Fibroblast of mammary gland (primary cell): ENCODE data around the gene SMYD3.

Experiments
- DNase-seq: peaks from one replicate; pipeline ENCODE4 v3.0.0-alpha.2; 2010; ENCODE audit warnings: low read depth
- H3K4me3 ChIP-seq: 2 replicates; pipeline ENCODE4 v1.5.1; 2011; ENCODE audit warnings: low read depth, mild to moderate bottlenecking, low read length, moderate library complexity; ENCODE audit not compliant: control insufficient read depth
- CTCF ChIP-seq: conservative IDR thresholded peaks from 2 replicates; pipeline ENCODE4 v1.5.1; 2011; ENCODE audit warnings: low read depth, low read length, inconsistent platforms; ENCODE audit not compliant: control insufficient read depth, insufficient read depth

The SMYD3 gene

GRCh38 chr1:246093230-246093629, 413.8 kb downstream of the SMYD3 start:
- TF ChIP-seq CTCF = no peak
- no peak for DNase-seq
- H3K4me3 ChIP-seq = no peak overlapping the region

- TF ChIP-seq CTCF = no peak
- DNase-seq = no peak
- H3K4me3 ChIP-seq = no peak overlapping the region
These were observed 414.9 kb downstream of the SMYD3 start for GRCh38 chr1:246092136-246092535.

GRCh38 chr1:246091477-246091876, 415.6 kb downstream of the SMYD3 start:
- no peak for TF ChIP-seq CTCF
- H3K4me3 ChIP-seq = no peak overlapping the region
- peak; percentile 47 for DNase-seq

GRCh38 chr1:246086191-246086590, 420.9 kb downstream of the SMYD3 start:
- no peak for TF ChIP-seq CTCF
- DNase-seq = no peak
- H3K4me3 ChIP-seq = no peak overlapping the region

DNA sequence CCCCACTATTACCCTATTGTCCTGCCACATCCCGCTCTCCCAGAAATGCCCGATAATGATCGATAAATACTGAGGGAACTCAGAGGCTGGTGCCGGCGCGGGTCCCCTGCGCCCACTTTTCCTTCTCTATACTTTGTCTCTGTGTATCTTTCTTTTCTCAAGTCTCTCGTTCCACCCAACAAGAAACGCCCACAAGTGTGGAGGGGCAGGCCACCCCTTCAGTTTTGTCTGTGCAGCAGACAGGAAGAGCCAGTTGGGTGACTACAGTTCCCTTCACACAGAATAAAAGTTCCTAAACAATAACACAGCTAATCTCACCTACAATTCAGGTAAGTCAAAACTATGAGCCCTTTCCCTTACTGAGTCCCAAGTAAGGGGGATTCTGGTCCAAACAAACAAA, 423.7 kb downstream of the SMYD3 start:
- no peak overlapping the region for H3K4me3 ChIP-seq
- TF ChIP-seq CTCF = no peak
- DNase-seq = no peak

- TF ChIP-seq CTCF = no peak
- no peak overlapping the region for H3K4me3 ChIP-seq
- DNase-seq = no peak
These were observed 425.0 kb downstream of the SMYD3 start for GRCh38 chr1:246081856-246082668.
